ENCODE measurements around the gene USP6NL. TPM values are rescaled to one million over a fixed set of nuclear protein-coding genes. Genes with fewer than 3 reads are reported as not detected.
A peak's percentile ranks its signal among the peaks of the same experiment; 100 is the strongest.

USP6NL gene
- polyA plus RNA-seq, 3 donors: 5.5 to 7.7 (median 6.7) TPM

GRCh38 chr10:11551104-11551503 lies 60.3 kb downstream of the USP6NL start:
- Histone ChIP-seq H4K20me1 (ENCODE audit: insufficient read depth, low read length) (peaks cover 7% of the 10 kb centered on the region), H3K36me3 (replicated peaks in 1 of 2; ENCODE audit: control insufficient read depth in 1 of 2, insufficient read depth in 2 of 2, low read length in 2 of 2) (no peaks in the 10 kb centered on the region), H3K9me3 (replicated peaks in 1 of 2; ENCODE audit: control insufficient read depth in 1 of 2, insufficient read depth in 1 of 2, low read length in 2 of 2) (no peaks in the 10 kb centered on the region), H3K4me1 (ENCODE audit: control insufficient read depth in 1 of 2, insufficient read depth in 2 of 2, low read length in 2 of 2) (peaks cover 44 to 49% of the 10 kb centered on the region in 2 donors), H3K4me3 (replicated peaks in 1 of 3; ENCODE audit: low read depth in 2 of 3, low read length in 3 of 3) (no peak overlapping the region), H3K27ac (ENCODE audit: low read depth in 1 of 2, low read length in 2 of 2) (peak overlapping the region in 1 of 2 donors; percentile 66), H3K9ac (ENCODE audit: insufficient read depth, low read length, poor library complexity, severe bottlenecking) (no peak overlapping the region), H2AFZ (ENCODE audit: insufficient read depth, low read depth, low read length, poor library complexity, severe bottlenecking) (no peak overlapping the region), H3K4me2 (replicated peaks; ENCODE audit: extremely low read depth, low read length, poor library complexity, severe bottlenecking) (no peak overlapping the region), H3K79me2 (ENCODE audit: insufficient read depth, low read length) (peaks cover 13% of the 10 kb centered on the region), H3K27me3 (ENCODE audit: control insufficient read depth in 2 of 2, insufficient read depth in 2 of 2, low read length in 2 of 2) (no peaks in the 10 kb centered on the region)
- Mint-ChIP-seq H3K9me3 (peaks cover 0 to 4% (median 0%) of the 10 kb centered on the region in 7 donors), H3K4me1 (peaks cover 56% of the 10 kb centered on the region), H3K36me3 (no peaks in the 10 kb centered on the region), H3K4me3 (no peak overlapping the region), H3K27ac (peak overlapping the region in 5 of 7 donors; percentile 70 to 94 (median 82)), H3K27me3 (ENCODE audit: low read depth in 3 of 3) (no peaks in the 10 kb centered on the region)
- WGBS (ENCODE audit: insufficient coverage): 80% methylated on average over 1 of the region's 4 CpGs
- no peak for TF ChIP-seq CTCF (IDR thresholded peaks at IDR 0.05)
- DNase-seq: no peak
- intact Hi-C loops (cut with micrococcal nuclease): no loop called here

- DNase-seq: peak in 2 of 3 donors; percentile 41
- no peak overlapping the region for H3K4me3 Mint-ChIP-seq
- no peak overlapping the region for H3K27ac ChIP-seq (ENCODE audit: low read depth in 1 of 2, low read length in 2 of 2)
- no peak overlapping the region for H3K4me2 ChIP-seq (replicated peaks; ENCODE audit: extremely low read depth, low read length, poor library complexity, severe bottlenecking)
- intact Hi-C loops (cut with micrococcal nuclease): loop anchor here in 1 of 2 donors (5.0 kb wide), 1 partner anchor 34 kb away; no protein-coding TSS in a partner anchor
- no peaks in the 10 kb centered on the region for H3K36me3 Mint-ChIP-seq
- H3K4me1 Mint-ChIP-seq: peaks cover 44% of the 10 kb centered on the region
- H3K9me3 ChIP-seq (replicated peaks in 1 of 2; ENCODE audit: control insufficient read depth in 1 of 2, insufficient read depth in 1 of 2, low read length in 2 of 2): no peaks in the 10 kb centered on the region
- H3K4me3 ChIP-seq (replicated peaks in 1 of 3; ENCODE audit: low read depth in 2 of 3, low read length in 3 of 3): no peak overlapping the region
- peaks cover 0 to 4% (median 0%) of the 10 kb centered on the region in 7 donors for H3K9me3 Mint-ChIP-seq
- H3K27me3 Mint-ChIP-seq (ENCODE audit: low read depth in 3 of 3): no peaks in the 10 kb centered on the region
- peak overlapping the region in 2 of 7 donors; percentile 16 to 58 for H3K27ac Mint-ChIP-seq
- H3K27me3 ChIP-seq (ENCODE audit: control insufficient read depth in 2 of 2, insufficient read depth in 2 of 2, low read length in 2 of 2): no peaks in the 10 kb centered on the region
- no peak overlapping the region for H3K9ac ChIP-seq (ENCODE audit: insufficient read depth, low read length, poor library complexity, severe bottlenecking)
- no peaks in the 10 kb centered on the region for H3K36me3 ChIP-seq (replicated peaks in 1 of 2; ENCODE audit: control insufficient read depth in 1 of 2, insufficient read depth in 2 of 2, low read length in 2 of 2)
- peaks cover 10% of the 10 kb centered on the region for H4K20me1 ChIP-seq (ENCODE audit: insufficient read depth, low read length)
- H2AFZ ChIP-seq (ENCODE audit: insufficient read depth, low read depth, low read length, poor library complexity, severe bottlenecking): no peak overlapping the region
- no peak for TF ChIP-seq CTCF (IDR thresholded peaks at IDR 0.05)
- H3K79me2 ChIP-seq (ENCODE audit: insufficient read depth, low read length): peaks cover 13% of the 10 kb centered on the region
- WGBS (ENCODE audit: insufficient coverage): 100% methylated on average over 1 of the region's 2 CpGs
- peaks cover 34 to 40% of the 10 kb centered on the region in 2 donors for H3K4me1 ChIP-seq (ENCODE audit: control insufficient read depth in 1 of 2, insufficient read depth in 2 of 2, low read length in 2 of 2)
Measured at GRCh38 chr10:11548768-11549099, 62.7 kb downstream of the USP6NL start.

Measured in CD14-positive monocyte (primary cell).